Dedifferentiated amniotic fluid mesenchymal stem cell (primary cell): ENCODE results near the gene ANHX.

ENCODE experiments used
- DNase-seq: peaks from one replicate; pipeline ENCODE4 v3.0.0-alpha.2; 2016; ENCODE audit errors: extremely low spot score

Gene ANHX

DNA sequence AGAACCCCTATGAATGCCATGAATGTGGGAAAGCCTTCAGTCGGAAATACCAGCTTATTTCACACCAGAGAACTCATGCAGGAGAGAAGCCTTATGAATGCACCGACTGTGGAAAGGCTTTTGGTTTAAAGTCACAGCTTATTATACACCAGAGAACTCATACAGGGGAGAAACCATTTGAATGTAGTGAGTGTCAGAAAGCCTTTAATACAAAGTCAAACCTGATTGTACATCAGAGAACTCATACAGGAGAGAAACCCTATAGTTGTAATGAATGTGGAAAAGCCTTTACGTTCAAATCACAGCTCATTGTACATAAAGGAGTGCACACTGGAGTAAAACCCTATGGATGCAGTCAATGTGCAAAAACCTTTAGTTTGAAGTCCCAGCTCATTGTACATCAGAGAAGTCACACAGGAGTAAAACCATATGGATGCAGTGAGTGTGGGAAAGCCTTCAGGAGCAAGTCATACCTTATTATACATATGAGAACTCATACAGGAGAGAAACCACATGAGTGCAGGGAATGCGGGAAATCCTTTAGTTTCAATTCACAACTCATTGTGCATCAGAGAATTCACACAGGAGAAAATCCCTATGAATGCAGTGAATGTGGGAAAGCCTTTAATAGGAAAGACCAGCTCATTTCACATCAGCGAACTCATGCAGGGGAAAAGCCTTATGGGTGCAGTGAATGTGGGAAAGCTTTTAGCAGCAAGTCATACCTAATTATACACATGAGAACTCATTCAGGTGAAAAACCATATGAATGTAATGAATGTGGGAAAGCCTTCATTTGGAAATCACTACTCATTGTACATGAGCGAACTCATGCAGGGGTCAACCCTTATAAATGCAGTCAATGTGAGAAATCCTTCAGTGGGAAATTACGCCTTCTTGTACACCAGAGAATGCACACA is 32.1 kb downstream of the ANHX start:
- DNase-seq, result no peak

DNA sequence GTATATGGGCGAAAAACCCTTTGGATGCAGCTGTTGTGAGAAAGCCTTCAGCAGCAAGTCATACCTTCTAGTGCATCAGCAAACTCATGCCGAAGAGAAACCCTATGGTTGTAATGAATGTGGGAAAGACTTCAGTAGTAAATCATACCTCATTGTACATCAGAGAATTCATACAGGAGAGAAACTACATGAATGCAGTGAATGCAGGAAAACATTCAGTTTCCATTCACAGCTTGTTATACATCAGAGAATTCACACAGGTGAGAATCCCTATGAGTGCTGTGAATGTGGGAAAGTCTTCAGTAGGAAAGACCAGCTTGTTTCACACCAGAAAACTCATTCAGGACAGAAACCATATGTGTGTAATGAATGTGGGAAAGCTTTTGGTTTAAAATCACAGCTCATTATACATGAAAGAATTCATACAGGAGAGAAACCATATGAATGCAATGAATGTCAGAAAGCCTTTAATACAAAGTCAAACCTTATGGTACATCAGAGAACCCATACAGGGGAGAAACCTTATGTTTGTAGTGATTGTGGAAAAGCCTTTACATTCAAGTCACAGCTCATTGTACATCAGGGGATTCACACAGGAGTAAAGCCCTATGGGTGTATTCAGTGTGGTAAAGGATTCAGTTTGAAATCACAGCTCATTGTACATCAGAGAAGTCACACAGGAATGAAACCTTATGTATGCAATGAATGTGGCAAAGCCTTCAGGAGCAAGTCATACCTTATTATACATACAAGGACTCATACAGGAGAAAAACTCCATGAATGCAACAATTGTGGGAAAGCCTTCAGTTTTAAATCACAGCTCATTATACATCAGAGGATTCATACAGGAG is 33.0 kb downstream of the ANHX start:
- DNase-seq, result no peak

DNA sequence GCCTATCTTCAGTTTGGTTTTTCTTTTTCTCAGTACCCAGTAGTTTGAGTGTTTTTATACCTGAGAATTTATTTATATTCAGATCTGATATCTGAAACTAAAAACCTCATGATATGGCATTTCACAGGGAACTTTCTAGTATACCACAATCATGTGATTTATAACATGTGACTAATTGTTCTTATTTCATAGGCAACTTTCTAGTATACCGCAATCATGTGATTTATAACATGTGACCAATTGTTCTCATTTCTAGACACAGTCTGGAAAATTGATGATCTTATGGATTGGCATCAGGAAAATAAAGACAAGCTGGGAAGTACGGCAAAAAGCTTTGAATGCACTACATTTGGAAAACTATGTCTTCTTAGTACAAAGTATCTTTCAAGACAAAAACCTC is 33.8 kb downstream of the ANHX start:
- no peak for DNase-seq

DNA sequence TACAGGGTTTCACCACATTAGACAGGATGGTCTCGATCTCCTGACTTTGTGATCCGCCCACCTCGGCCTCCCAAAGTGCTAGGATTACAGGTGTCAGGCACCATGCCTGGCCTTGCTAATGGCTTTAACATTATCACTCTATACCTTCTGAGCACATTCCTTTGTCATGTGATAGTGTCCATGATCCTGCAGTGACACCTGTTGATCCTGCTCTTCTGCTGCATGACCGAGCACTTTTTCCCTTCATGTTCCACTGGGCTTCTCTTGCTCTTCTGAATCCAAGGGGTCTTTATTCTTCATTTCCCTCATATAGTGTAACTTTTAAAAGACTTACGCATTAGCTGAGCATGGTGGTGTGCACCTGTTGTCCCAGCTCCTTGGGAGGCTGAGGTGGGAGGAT is 42.8 kb downstream of the ANHX start:
- no peak for DNase-seq

DNA sequence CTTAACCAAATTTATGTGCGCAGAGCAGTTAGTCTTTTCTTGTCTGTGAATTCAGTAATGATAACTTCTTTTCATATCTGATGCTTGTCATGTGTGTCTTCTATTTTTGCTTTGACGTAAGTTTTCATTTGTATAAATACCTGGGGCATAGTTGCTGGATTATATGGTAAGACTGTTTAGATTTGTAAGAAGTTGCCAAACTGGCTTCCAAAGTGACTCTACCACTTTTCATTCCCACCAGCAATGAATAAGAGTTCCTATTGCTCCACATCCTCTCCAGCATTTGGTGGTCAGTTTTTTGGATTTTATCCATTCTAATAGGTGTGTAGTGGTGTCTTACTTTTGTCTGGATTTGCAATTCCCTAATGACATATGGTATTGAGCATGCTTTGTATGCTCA is 45.5 kb downstream of the ANHX start:
- DNase-seq, result no peak

DNA sequence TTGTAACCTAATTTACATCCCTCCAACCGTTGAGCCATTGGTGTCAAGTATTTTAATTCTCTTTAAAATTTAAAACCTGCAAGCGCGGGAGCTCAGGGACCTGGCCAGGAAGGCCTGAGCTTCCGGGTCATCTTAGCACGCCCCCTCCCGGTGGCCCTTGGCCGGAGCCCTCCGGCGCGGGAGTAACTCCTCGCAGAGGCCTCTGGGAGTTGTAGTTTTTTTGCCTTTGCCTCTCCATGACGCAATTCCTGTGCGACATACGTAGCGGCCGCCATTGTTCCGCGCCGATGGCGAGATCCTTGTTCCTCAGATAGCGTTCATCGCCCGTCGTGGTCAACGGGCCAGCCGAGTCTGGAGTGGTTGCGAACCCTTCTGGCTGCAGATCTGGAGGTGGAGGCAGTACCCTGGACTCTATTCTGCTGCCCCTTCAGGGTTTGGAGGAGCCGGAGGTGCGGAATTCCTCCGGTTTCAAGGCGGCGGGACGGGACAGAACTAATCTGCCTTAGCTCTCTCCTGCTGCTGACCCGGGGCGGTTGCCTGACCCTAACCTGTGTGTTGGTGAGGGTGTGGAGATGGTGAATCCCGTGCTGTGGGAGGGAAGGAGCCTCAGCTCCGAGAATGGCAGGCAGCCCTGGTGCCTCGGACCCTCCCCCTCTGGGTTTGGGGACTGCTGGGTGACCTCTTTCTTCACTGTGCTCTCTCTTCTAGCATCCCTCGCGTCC is 54.3 kb downstream of the ANHX start, which contains the start of gene ZNF268:
Gene ZNF268 (plus strand): TSS at position 258 of the 722 bp plus-strand sequence. CDS start 503 bp downstream, outside the sequence.
- DNase-seq, result peak; percentile 89

DNA sequence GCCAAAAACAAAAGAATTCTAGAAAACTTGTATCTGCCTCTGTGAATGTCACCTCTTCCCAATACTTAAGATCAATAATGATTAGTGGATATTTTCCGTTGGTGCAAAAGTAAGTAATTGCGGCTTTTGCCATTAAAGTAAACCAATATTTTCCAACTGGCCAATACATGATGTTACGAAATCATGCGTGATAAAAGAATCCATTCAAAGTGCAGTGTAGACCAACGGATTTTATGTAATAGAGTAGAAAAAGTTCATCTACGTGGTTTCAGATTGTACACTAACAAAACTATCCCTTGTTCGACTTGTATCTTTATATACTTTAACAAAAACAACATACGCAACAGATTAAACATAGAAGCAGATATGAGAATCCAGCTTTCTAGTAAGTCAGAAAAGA is 55.0 kb downstream of the ANHX start:
- DNase-seq, result no peak

DNA sequence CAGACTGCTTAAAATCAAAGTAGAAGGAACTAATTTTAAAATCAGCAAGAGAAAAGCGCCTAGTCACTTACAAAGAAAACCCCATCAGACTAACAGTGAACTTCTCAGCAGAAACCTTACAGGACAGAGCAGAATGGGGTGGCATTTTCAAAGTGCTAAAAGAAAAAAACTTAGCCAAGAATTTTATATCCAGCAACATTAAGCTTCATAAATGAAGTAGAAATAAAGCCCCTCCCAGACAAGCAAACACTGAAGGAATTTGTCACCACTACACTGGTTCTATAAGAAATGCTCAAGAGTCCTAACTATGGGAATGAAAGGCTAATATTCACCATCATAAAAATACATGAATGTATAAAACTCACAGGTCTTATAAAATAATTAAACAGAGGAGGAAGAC is 60.8 kb downstream of the ANHX start:
- no peak for DNase-seq

DNA sequence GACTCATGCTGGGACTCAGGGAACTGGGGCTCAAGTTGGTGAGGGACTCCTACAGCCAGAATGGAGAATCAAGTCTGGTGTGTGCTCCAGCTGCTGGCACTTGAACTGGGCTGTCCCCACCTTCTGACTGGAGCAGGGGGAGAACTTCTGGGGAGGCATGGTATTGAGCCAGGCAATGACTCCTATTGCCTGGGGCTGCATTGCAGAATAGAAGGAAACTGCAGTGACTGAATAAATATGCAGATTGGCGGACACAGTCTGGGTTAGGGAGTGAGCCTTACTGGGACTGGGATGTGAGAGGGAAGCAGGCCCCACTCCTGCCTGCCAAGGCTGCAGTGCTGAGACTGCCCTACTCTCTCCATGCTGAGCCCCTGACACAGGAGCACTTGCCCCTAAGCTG is 63.2 kb downstream of the ANHX start:
- DNase-seq, result no peak
